COLO668 (cell line): Measurements from ENCODE around the gene PEPD.

Experiments used
- DNase-seq: peaks from one replicate; lab custom pipeline; 2025; ENCODE audit not compliant: unreplicated experiment; lab: John Stamatoyannopoulos, UW

The PEPD gene

GRCh38 chr19:33512580-33513137, 8.9 kb downstream of the PEPD start:
- DNase-seq: no peak

GRCh38 chr19:33512021-33512420, 9.6 kb downstream of the PEPD start:
- DNase-seq: no peak

- no peak for DNase-seq
Observed at GRCh38 chr19:33511346-33511745, 10.2 kb downstream of the PEPD start.

- no peak for DNase-seq
Observed at GRCh38 chr19:33510462-33511194, 11.0 kb downstream of the PEPD start.

- no peak for DNase-seq
Observed at GRCh38 chr19:33509774-33510173, 11.8 kb downstream of the PEPD start.

GRCh38 chr19:33508941-33509614, 12.5 kb downstream of the PEPD start:
- no peak for DNase-seq

- DNase-seq: no peak
Observed at GRCh38 chr19:33508431-33508830, 13.2 kb downstream of the PEPD start.

GRCh38 chr19:33508009-33508408, 13.6 kb downstream of the PEPD start:
- no peak for DNase-seq

- no peak for DNase-seq
Observed at GRCh38 chr19:33507021-33507956, 14.3 kb downstream of the PEPD start.

- no peak for DNase-seq
Observed at GRCh38 chr19:33506498-33506897, 15.1 kb downstream of the PEPD start.

- DNase-seq: no peak
Observed at GRCh38 chr19:33505823-33506222, 15.8 kb downstream of the PEPD start.

- no peak for DNase-seq
Observed at GRCh38 chr19:33505148-33505547, 16.4 kb downstream of the PEPD start.

- DNase-seq: no peak
Observed at GRCh38 chr19:33504058-33504444, 17.5 kb downstream of the PEPD start.

- DNase-seq: no peak
Observed at GRCh38 chr19:33503433-33504057, 18.0 kb downstream of the PEPD start.

- no peak for DNase-seq
Observed at GRCh38 chr19:33503030-33503429, 18.6 kb downstream of the PEPD start.

- no peak for DNase-seq
Observed at GRCh38 chr19:33502521-33502920, 19.1 kb downstream of the PEPD start.

GRCh38 chr19:33501693-33502356, 19.8 kb downstream of the PEPD start:
- no peak for DNase-seq

GRCh38 chr19:33500991-33501390, 20.6 kb downstream of the PEPD start:
- DNase-seq: no peak

GRCh38 chr19:33500586-33500985, 21.0 kb downstream of the PEPD start:
- no peak for DNase-seq
